ENCODE results near the gene ACTA2. TPM values are rescaled to one million over a fixed set of nuclear protein-coding genes. Genes with fewer than 3 reads are reported as not detected.

ACTA2 gene
- total and polyA plus RNA-seq, 4 donors, result 13.2 to 182 (median 73.6) TPM

GRCh38 chr10:88991161-88991898 is 38.8 kb upstream of the ACTA2 start:
- WGBS, result under 1% methylated on average over 38 of the region's 38 CpGs
- Histone ChIP-seq H3K27ac (ENCODE audit: low read depth in 1 of 2, low read length in 2 of 2) (peak overlapping the region; percentile 96 to 99), H3K36me3 (ENCODE audit: control insufficient read depth in 4 of 4, insufficient read depth in 3 of 4, low read depth in 1 of 4, low read length in 3 of 4) (no peaks in the 10 kb centered on the region), H3K9ac (ENCODE audit: low read depth in 1 of 2, low read length in 2 of 2) (peak overlapping the region; percentile 83 to 98), H3K4me3 (ENCODE audit: low read depth in 1 of 3, low read length in 3 of 3) (peak overlapping the region; percentile 94 to 95 (median 95)), H3K27me3 (ENCODE audit: control insufficient read depth in 4 of 4, insufficient read depth in 4 of 4, low read length in 3 of 4) (no peaks in the 10 kb centered on the region), H3K9me3 (ENCODE audit: control insufficient read depth in 4 of 4, low read length in 3 of 4) (no peaks in the 10 kb centered on the region), H3K4me1 (ENCODE audit: control insufficient read depth in 4 of 4, insufficient read depth in 4 of 4, low read length in 3 of 4) (peaks cover 5 to 58% (median 53%) of the 10 kb centered on the region in 4 donors)
- DNase-seq (ENCODE audit: low spot score), result peak; percentile 57
- no peak for TF ChIP-seq FOXA2 (IDR thresholded peaks at IDR 0.05)
- no peak for TF ChIP-seq MAX (IDR thresholded peaks at IDR 0.05)
- peak; percentile 56 to 85 for TF ChIP-seq EGR1 (IDR thresholded peaks at IDR 0.05; ENCODE audit: low read depth in 2 of 2)
- peak; percentile 8 for TF ChIP-seq CTCF (IDR thresholded peaks at IDR 0.05; ENCODE audit: low read depth, low read length, missing input control)
- peak in 1 of 2 donors; percentile 2 for TF ChIP-seq HNF4A (conservative IDR thresholded peaks at IDR 0.05)
- TF ChIP-seq REST (IDR thresholded peaks at IDR 0.05), result peak; percentile 72
- no peak for TF ChIP-seq YY1 (IDR thresholded peaks at IDR 0.05)
- TF ChIP-seq TAF1 (conservative IDR thresholded peaks at IDR 0.05), result peak; percentile 10
- no peak for TF ChIP-seq ZBTB33 (IDR thresholded peaks at IDR 0.05)
- TF ChIP-seq JUND (IDR thresholded peaks at IDR 0.05), result no peak
- TF ChIP-seq NR2F2 (IDR thresholded peaks at IDR 0.05), result no peak
- no peak for TF ChIP-seq HNF4G (IDR thresholded peaks at IDR 0.05)
- no peak for TF ChIP-seq RXRA (IDR thresholded peaks at IDR 0.05)
- no peak for TF ChIP-seq ATF3 (IDR thresholded peaks at IDR 0.05)
